Activated T-cell treated with anti-CD3 and anti-CD28 coated beads for 4 hours (primary cell): ENCODE results near the gene A1CF.
"Not testable (repeated sequence)": the region's sequence is repeated elsewhere in the genome, so short reads cannot be mapped to it uniquely, and the experiment has no call there.

Experiments used
- DNase-seq: peaks from one replicate; pipeline ENCODE4 v3.0.0-alpha.2; 2020

A1CF gene

DNA sequence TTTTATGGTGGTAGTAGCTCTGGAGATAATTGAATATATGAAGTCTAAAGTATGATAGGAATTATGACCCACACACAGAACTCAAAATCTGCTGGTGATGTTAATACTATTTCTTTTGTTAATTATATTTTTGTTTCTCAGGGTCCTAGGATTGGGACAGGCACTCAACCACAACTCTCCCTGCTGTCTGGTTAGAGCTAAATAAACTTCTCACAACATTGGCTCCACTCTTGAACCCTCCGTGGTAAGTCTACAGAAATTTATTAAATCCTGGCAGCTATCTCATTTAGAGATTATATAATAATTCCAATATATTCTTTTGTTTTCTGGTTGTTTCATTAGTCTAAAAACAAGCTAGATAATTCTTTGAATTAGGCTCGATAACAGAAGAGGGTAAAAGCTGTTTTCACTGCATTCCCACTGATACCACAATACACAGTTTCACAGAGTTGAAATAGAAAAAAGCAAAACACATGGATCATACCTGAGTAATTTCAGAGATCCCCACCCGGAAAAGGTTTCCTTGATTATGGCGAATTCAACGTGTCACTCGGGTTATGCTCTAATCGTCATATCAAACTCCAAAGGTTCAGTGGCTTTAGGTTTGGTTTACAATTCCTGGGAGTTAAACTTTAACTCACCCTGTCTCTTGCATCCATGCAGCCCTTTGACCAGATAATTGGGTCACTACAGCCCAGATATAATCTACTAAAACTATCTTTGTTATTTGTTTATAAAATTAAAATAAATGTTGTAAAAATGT lies at the start of gene A1CF:
Gene A1CF (minus strand): TSS at position 531 of the 763 bp plus-strand sequence. CDS start 25,687 bp downstream, outside the sequence.
- no peak for DNase-seq

DNA sequence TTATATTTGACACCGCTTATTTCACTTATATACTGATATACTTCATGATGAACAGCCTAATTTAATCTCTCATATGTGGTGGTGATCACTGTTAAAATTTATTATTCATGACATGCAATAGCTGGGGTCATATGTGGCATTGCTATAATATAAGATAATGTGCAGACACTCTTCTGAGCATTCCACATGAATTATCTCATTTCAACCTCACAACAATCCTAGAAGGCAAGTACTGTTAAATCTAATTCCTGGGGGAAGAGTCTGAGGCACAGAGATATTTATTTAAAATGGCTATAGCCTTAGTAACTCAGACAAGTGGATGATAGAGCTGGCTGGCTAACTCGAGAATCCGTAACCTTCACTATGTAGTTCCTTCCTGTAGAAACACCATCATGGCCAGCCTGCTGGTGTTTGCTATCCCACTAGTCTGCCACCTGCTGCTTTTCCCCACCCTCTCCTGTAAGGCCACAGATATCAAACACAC lies 46.6 kb upstream of the A1CF start:
- DNase-seq: no peak

GRCh38 chr10:50929670-50930069 lies 44.2 kb upstream of the A1CF start:
- DNase-seq: no peak

GRCh38 chr10:50928190-50928552 lies 42.7 kb upstream of the A1CF start:
- DNase-seq: no peak

- no peak for DNase-seq
Measured at GRCh38 chr10:50927522-50928189, 42.2 kb upstream of the A1CF start.

- not testable (repeated sequence) for DNase-seq
Measured at GRCh38 chr10:50923471-50923870, 38.0 kb upstream of the A1CF start.

GRCh38 chr10:50919010-50919409 lies 33.6 kb upstream of the A1CF start:
- DNase-seq: no peak

DNA sequence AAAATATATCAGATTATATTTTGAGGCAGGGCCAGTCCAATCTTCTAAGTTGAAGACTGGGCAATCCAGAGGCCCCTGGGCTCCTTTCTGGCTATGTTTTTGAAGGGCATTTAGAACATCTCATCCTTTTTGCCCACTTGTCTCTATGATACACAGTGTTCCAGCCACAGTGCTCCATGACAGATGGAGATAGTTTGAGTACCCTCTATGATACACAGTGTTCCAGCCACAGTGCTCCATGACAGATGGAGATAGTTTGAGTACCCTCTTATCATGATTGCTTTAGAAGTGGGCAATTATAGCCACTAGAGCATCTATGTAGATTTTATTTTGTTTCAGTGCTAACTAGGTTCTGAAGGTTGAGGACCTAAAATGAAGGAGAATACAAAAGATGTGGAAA lies 33.1 kb upstream of the A1CF start:
- DNase-seq: no peak

DNA sequence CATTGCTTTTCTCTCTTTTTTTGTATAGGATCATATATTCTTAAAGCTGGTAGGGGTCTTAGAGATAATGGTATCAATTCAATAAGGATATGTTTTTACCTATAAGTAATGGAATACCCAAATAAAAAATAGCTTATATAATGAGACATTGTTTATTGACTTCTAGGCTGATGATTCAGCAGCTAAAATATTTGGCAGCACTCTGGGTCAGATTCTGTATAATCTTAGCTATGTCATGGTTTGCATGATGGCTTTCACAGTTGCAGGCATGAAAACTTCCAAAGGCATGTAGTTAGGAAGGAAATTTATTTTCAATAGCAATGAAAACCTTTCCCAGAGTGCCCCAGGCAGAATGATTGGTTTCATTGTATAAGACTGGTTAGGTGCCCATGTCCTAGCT lies 32.1 kb upstream of the A1CF start:
- no peak for DNase-seq

GRCh38 chr10:50909334-50910014 lies 24.0 kb upstream of the A1CF start:
- no peak for DNase-seq

GRCh38 chr10:50908366-50908765 lies 22.9 kb upstream of the A1CF start:
- no peak for DNase-seq

DNA sequence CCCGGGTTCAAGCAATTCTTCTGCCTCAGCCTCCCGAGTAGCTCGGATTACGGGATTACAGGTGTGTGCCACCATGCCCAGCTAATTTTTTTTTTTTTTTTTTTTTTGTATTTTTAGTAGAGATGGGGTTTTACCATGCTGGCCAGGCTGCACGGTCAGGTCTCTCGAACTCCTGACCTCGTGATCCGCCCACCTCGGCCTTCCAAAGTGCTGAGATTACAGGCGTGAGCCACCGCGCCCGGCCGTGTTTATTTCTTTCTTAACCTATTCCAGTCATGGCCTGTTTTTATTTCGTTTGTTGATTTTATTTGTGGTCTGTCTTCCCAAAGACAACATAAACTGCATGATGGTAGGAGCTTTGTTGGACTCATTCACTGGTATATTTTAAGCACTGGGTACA lies 20.4 kb upstream of the A1CF start:
- DNase-seq: not testable (repeated sequence)

DNA sequence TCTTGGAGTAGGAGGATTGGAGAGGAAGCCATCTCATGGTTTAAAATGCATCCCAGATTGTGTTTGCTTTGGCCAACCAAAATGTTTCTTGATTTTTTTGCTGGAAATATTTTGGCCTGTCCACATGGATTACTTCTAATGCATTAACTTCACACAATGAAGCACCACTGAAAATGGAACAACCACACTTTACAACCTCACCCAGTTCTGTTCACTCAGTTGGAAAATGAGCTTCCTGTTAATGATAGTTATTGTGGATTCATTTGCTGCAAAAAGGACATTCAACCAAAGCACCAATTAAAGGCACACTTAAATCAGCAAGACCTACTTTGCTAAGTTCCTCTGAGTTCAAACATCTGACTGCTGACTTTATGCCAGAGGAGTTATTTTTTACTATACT lies 11.3 kb upstream of the A1CF start:
- DNase-seq: no peak

DNA sequence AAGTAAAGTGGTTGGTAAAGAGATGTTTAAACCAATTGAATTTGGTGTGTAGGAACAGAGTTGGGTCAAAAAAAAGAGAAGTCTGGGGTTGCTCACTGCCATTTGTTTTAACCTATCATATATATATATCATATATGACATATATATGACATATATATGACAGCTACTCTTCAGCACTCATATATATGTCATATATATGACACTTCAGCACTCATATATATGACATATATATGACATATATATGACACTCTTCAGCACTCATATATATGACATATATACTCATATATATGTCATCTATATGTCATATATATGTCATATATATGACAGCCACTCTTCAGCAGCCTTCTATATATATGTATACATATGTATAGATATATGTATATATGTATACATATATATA lies 8.9 kb upstream of the A1CF start:
- no peak for DNase-seq

- no peak for DNase-seq
Measured at GRCh38 chr10:50892467-50892866, 7.0 kb upstream of the A1CF start.

DNA sequence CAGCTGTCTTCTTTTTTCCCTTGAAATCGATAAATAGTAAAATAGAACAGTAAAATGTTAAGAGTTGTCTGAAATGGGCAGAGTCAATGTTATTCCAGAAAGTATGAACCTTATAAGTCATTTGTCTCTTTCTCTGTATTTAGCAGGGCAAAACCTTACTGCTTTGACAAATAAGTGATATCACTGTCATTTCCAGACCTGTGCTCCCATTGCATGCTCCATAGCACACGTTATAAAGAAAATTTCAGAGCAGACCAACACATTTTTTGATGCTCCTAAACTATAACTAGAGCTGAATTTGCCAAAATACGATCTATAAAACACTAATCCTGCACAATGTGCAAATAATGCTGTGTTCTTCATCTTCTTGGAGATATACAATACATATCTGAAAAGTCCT lies 1.1 kb downstream of the A1CF start:
- DNase-seq: no peak

- no peak for DNase-seq
Measured at GRCh38 chr10:50883629-50884028, 1.8 kb downstream of the A1CF start.

DNA sequence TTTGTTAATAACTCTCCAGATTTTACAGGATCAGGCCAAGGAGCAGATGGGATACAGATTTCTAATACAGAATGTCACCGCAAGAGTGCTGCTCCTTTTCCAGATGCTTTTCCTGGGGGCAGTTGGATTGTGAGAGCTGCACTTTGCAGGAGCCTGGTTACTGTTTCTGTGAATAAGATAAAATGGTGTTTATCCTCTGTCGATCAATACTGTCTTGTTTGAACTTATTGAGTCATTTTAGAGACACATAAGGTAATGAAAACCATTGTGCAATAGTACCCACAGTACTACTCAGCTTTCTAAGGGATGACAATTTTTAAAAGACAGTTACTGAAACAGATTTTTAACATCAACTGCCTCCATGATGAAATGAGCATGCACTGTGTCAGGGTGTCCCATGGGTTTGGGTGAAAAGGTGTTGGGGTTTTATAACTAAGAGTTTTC lies 2.9 kb downstream of the A1CF start:
- DNase-seq: no peak

- DNase-seq: not testable (repeated sequence)
Measured at GRCh38 chr10:50881046-50881445, 4.4 kb downstream of the A1CF start.

- DNase-seq: no peak
Measured at GRCh38 chr10:50876429-50876828, 9.0 kb downstream of the A1CF start.

DNA sequence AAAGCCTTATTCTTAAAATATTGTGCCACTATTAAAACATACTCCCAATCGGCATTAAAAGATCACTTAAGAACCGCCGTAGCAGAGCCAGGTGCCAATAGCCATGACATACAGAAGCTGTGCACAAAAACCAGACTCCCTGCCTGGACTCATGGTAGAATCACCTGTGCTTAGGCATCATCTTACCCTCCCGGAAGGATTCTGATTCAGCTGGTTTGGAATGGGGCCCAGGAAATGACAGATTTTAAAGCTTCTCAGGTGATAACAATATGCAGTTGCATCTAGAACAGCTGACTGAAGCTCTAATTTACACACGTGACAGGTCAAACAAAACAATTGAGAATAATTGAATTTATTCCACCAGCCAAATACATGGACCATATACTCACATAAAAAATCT lies 10.7 kb downstream of the A1CF start:
- no peak for DNase-seq

DNA sequence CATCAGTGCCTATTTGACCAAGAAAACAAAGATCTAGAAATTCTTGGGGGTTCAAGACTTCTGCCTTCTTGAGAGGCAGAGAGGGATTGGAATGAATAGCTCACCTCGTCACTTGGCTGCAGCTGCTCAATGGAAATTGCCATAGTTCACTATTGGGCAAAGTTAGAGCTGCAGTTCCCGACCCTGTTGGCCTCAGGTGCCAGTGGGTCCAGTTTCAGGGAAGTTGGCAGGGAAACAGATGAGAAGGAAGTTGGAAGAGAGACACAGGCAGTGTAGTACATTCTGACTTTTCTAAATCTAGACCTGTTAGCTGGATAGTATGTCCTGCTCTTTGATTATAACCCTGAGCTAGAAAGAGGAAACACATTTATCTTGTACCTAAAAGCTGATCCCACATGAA lies 19.1 kb downstream of the A1CF start:
- DNase-seq: no peak

DNA sequence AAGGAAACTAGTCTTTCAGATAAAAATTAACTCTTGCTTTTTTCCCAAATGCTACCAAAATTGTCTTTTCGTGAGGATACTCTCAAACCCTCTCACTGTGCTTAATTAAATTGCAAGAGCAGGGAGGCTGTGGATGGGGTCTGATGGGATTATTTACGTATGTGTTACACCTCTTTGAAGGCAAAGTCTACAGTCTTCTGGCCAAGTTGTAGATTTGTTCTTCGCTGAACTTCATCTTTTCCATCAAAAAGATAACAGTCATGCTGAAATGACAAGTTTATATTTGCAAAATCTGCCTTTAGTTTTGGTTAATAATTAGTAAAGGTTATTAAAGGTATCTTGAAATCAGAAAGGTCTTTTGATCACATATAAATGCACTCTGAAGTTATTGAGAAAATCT lies 22.7 kb downstream of the A1CF start:
- no peak for DNase-seq

- no peak for DNase-seq
Measured at GRCh38 chr10:50861370-50861769, 24.1 kb downstream of the A1CF start.
